SK-N-SH (cell line): ENCODE results near the gene DDX39B. TPM values are rescaled to one million over a fixed set of nuclear protein-coding genes. Genes with fewer than 3 reads are reported as not detected.

Source experiments
- CTCF ChIA-PET: fragments of 300-600, 350-600 bp; formaldehyde crosslinking; extraction: SDS; loops from one replicate; lab custom pipeline; 2021; lab: Yijun Ruan, JAX
- POLR2A ChIA-PET: fragments of 350-600 bp; sonication (Branson Sonifier 250); formaldehyde crosslinking; extraction: SDS; loops from one replicate; lab custom pipeline; 2020; ENCODE audit warnings: antibody characterized with exemption, inconsistent platforms; lab: Yijun Ruan, JAX
- DNase-seq: peaks from one replicate; pipeline ENCODE4 v3.0.0; 2012
- H2AFZ ChIP-seq: fragments of 200-600 bp; sonication (generic); 2 replicates; pipeline ENCODE4 v1.8.1; 2016; ENCODE audit warnings: antibody characterized with exemption, mild to moderate bottlenecking, low read depth
- H3F3A ChIP-seq: fragments of 200-600 bp; sonication (generic); replicated peaks from 2 replicates; pipeline ENCODE3; 2016; ENCODE audit warnings: antibody characterized with exemption, mild to moderate bottlenecking; ENCODE audit not compliant: insufficient read depth
- H3K27ac ChIP-seq, 2 experiments: fragments of 200-500 bp in 1 of 2; fragments of 200-600 bp in 1 of 2; sonication (Bioruptor generic) in 1 of 2; sonication (generic), shearing (Covaris generic) in 1 of 2; 2 replicates each; pipeline versions ENCODE4 v1.5.1 to v1.6.1; 2014 to 2016; ENCODE audit warnings: low read depth in 2 of 2, inconsistent platforms in 1 of 2, low read length in 1 of 2, mild to moderate bottlenecking in 1 of 2, mixed read lengths in 1 of 2
- H3K27me3 ChIP-seq: fragments of 200-600 bp; sonication (generic), shearing (Covaris generic); 2 replicates; pipeline ENCODE4 v1.6.1; 2016; ENCODE audit warnings: mixed run types; ENCODE audit not compliant: insufficient read depth
- H3K36me3 ChIP-seq, 2 experiments: fragments of 200-500 bp in 1 of 2; fragments of 200-600 bp in 1 of 2; sonication (Bioruptor generic) in 1 of 2; sonication (generic) in 1 of 2; replicated peaks in 1 of 2; 2 replicates each; pipeline versions ENCODE3 to v1.5.1; 2014 to 2016; ENCODE audit warnings: low read length in 1 of 2, mild to moderate bottlenecking in 1 of 2; ENCODE audit not compliant: insufficient read depth in 2 of 2, control insufficient read depth in 1 of 2
- H3K4me1 ChIP-seq, 2 experiments: fragments of 200-500 bp in 1 of 2; fragments of 200-600 bp in 1 of 2; sonication (Bioruptor generic) in 1 of 2; sonication (generic), shearing (Covaris generic) in 1 of 2; 2 replicates each; pipeline versions ENCODE4 v1.5.1 to v1.6.1; 2014 to 2016; ENCODE audit warnings: low read depth in 1 of 2, low read length in 1 of 2, mixed run types in 1 of 2; ENCODE audit not compliant: insufficient read depth in 2 of 2, control insufficient read depth in 1 of 2
- H3K4me2 ChIP-seq: fragments of 200-600 bp; sonication (generic), shearing (Covaris generic); 2 replicates; pipeline ENCODE4 v1.6.1; 2017; ENCODE audit warnings: mixed run types
- H3K4me3 ChIP-seq, 2 experiments: fragments of 200-500 bp in 1 of 2; fragments of 200-600 bp in 1 of 2; sonication (Bioruptor generic) in 1 of 2; sonication (generic), shearing (Covaris generic) in 1 of 2; 2 replicates each; pipeline versions ENCODE4 v1.5.1 to v1.8.1; 2014 to 2016; ENCODE audit warnings: low read depth in 2 of 2, inconsistent platforms in 1 of 2, low read length in 1 of 2, mild to moderate bottlenecking in 1 of 2, mixed read lengths in 1 of 2, moderate library complexity in 1 of 2
- H3K79me2 ChIP-seq: fragments of 200-600 bp; sonication (generic); 2 replicates; pipeline ENCODE4 v1.8.1; 2017; ENCODE audit warnings: mild to moderate bottlenecking; ENCODE audit not compliant: insufficient read depth
- H3K9ac ChIP-seq: fragments of 200-600 bp; sonication (generic); 2 replicates; pipeline ENCODE4 v1.6.1; 2017; ENCODE audit warnings: mixed run types
- H3K9me2 ChIP-seq: fragments of 200-600 bp; sonication (generic); 2 replicates; pipeline ENCODE4 v1.6.1; 2017; ENCODE audit warnings: mixed run types
- H3K9me3 ChIP-seq: fragments of 200-600 bp; sonication (generic); 2 replicates; pipeline ENCODE4 v1.6.1; 2017; ENCODE audit warnings: mixed run types, mild to moderate bottlenecking, moderate library complexity
- H4K20me1 ChIP-seq: fragments of 200-600 bp; sonication (generic); 2 replicates; pipeline ENCODE4 v1.6.1; 2017; ENCODE audit warnings: mild to moderate bottlenecking, mixed run types; ENCODE audit not compliant: insufficient read depth
- ELF1 ChIP-seq: IDR thresholded peaks from 2 replicates; pipeline ENCODE4 v1.4.0; 2012
- FOXJ3 ChIP-seq: sonication (generic); formaldehyde crosslinking; IDR thresholded peaks from 2 replicates; pipeline ENCODE4 v1.5.1; 2020; ENCODE audit warnings: mild to moderate bottlenecking, missing genetic modification reagents
- FOXM1 ChIP-seq: IDR thresholded peaks from 2 replicates; pipeline ENCODE4 v1.4.0; 2012; ENCODE audit warnings: low read depth, mild to moderate bottlenecking
- GABPA ChIP-seq: IDR thresholded peaks from 2 replicates; pipeline ENCODE4 v1.4.0; 2012; ENCODE audit warnings: low read depth, mild to moderate bottlenecking
- MEF2A ChIP-seq: IDR thresholded peaks from 2 replicates; pipeline ENCODE4 v1.4.0; 2012; ENCODE audit warnings: low read depth, borderline replicate concordance
- MXI1 ChIP-seq: IDR thresholded peaks from 2 replicates; pipeline ENCODE4 v1.6.1; 2012; ENCODE audit warnings: mild to moderate bottlenecking, low read depth, low read length, improper control_type of control experiment
- NRF1 ChIP-seq: IDR thresholded peaks from 2 replicates; pipeline ENCODE4 v1.6.1; 2012; ENCODE audit warnings: low read depth, mild to moderate bottlenecking, low read length
- RAD21 ChIP-seq: IDR thresholded peaks from 2 replicates; pipeline ENCODE4 v1.6.1; 2012; ENCODE audit warnings: mild to moderate bottlenecking, low read length
- RCOR1 ChIP-seq: fragments of 150-350 bp; IDR thresholded peaks from 2 replicates; pipeline ENCODE4 v1.6.1; 2017; ENCODE audit warnings: antibody characterized with exemption, low read length
- SIN3A ChIP-seq: IDR thresholded peaks from 2 replicates; pipeline ENCODE4 v1.6.1; 2012; ENCODE audit warnings: low read depth, mild to moderate bottlenecking, low read length, moderate library complexity, borderline replicate concordance
- TEAD4 ChIP-seq: IDR thresholded peaks from 2 replicates; pipeline ENCODE4 v1.4.0; 2012; ENCODE audit warnings: mild to moderate bottlenecking, borderline replicate concordance; ENCODE audit not compliant: insufficient read depth
- USF2 ChIP-seq: fragments of 150-350 bp; IDR thresholded peaks from 2 replicates; pipeline ENCODE4 v1.6.1; 2017; ENCODE audit warnings: antibody characterized with exemption, low read length, low read depth, borderline replicate concordance
- WGBS: methylation state at CpG from one replicate; pipeline ENCODE4 v1.1.6; 2017; ENCODE audit warnings: low lambda C conversion rate; 5-methylcytosine and 5-hydroxymethylcytosine counted together
- polyA plus RNA-seq, 3 experiments: library from polyadenylated mRNA; depleted of rRNA; stranded (reverse); fragments of >200 nt; gene quantifications; 2 replicates each; pipeline ENCODE4 v1.2.3, GENCODE V29; 2012
- TF ChIP-seq, protein P1 (sequence below): fragments of 150-350 bp; IDR thresholded peaks from 2 replicates; pipeline ENCODE4 v1.6.1; 2016; ENCODE audit warnings: mild to moderate bottlenecking, low read depth, low read length
- TF ChIP-seq, protein P2 (sequence below): IDR thresholded peaks from 2 replicates; pipeline ENCODE4 v1.4.0; 2012; ENCODE audit warnings: low read depth, borderline replicate concordance
- TF ChIP-seq, protein P3 (sequence below): IDR thresholded peaks from 2 replicates; pipeline ENCODE4; 2012
- TF ChIP-seq, protein P4 (sequence below): IDR thresholded peaks from 2 replicates; pipeline ENCODE4 v1.4.0; 2012; ENCODE audit warnings: low read depth

DDX39B gene
- polyA plus RNA-seq, 1 of the 3 experiments (the other 2 are of a cell fraction), result 502 TPM

- TF ChIP-seq, protein P1, sequence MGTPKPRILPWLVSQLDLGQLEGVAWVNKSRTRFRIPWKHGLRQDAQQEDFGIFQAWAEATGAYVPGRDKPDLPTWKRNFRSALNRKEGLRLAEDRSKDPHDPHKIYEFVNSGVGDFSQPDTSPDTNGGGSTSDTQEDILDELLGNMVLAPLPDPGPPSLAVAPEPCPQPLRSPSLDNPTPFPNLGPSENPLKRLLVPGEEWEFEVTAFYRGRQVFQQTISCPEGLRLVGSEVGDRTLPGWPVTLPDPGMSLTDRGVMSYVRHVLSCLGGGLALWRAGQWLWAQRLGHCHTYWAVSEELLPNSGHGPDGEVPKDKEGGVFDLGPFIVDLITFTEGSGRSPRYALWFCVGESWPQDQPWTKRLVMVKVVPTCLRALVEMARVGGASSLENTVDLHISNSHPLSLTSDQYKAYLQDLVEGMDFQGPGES, result no peak
These were observed 39.1 kb upstream of the DDX39B start (continued) for GRCh38 chr6:31580807-31581433.

GRCh38 chr6:31580438-31580740 lies 38.6 kb upstream of the DDX39B start:
- H3K36me3 ChIP-seq, result no peaks in the 10 kb centered on the region
- H3K27ac ChIP-seq, result no peak overlapping the region
- peak overlapping the region; percentile 88 for H3K9ac ChIP-seq
- no peaks in the 10 kb centered on the region for H4K20me1 ChIP-seq
- peaks cover 0 to 11% of the 10 kb centered on the region in 2 experiments; a peak in 1 of 4 replicates for H3K4me1 ChIP-seq
- H3K4me2 ChIP-seq, result peak overlapping the region; percentile 99
- DNase-seq, result no peak
- peak overlapping the region; percentile 63 to 96 for H3K4me3 ChIP-seq
- POLR2A ChIA-PET, result interaction anchor here (0.6 to 1.2 kb wide), 3 partner anchors 16 to 38 kb away, joined by 3 to 12 read pairs (median 5); partner anchors contain the start of gene DDX39B
- H3K9me2 ChIP-seq, result no peaks in the 10 kb centered on the region
- no peaks in the 10 kb centered on the region for H3F3A ChIP-seq
- CTCF ChIA-PET, result interaction anchor here (0.6 to 17.6 kb wide), 25 partner anchors 9 to 197 kb away, joined by 3 to 312 read pairs (median 5); partner anchors contain the start of genes ATP6V1G2, DDX39B, NCR3 and NFKBIL1
- H3K27me3 ChIP-seq, result no peaks in the 10 kb centered on the region
- 74% methylated on average over 11 of the region's 11 CpGs for WGBS
- H3K79me2 ChIP-seq, result no peaks in the 10 kb centered on the region
- TF ChIP-seq RCOR1, result no peak
- TF ChIP-seq, protein P2, sequence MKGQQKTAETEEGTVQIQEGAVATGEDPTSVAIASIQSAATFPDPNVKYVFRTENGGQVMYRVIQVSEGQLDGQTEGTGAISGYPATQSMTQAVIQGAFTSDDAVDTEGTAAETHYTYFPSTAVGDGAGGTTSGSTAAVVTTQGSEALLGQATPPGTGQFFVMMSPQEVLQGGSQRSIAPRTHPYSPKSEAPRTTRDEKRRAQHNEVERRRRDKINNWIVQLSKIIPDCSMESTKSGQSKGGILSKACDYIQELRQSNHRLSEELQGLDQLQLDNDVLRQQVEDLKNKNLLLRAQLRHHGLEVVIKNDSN, result no peak
- TF ChIP-seq MXI1, result no peak
- TF ChIP-seq, protein P3, sequence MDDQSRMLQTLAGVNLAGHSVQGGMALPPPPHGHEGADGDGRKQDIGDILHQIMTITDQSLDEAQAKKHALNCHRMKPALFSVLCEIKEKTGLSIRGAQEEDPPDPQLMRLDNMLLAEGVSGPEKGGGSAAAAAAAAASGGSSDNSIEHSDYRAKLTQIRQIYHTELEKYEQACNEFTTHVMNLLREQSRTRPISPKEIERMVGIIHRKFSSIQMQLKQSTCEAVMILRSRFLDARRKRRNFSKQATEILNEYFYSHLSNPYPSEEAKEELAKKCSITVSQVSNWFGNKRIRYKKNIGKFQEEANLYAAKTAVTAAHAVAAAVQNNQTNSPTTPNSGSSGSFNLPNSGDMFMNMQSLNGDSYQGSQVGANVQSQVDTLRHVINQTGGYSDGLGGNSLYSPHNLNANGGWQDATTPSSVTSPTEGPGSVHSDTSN, result no peak
- TF ChIP-seq, protein P4, sequence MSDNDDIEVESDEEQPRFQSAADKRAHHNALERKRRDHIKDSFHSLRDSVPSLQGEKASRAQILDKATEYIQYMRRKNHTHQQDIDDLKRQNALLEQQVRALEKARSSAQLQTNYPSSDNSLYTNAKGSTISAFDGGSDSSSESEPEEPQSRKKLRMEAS, result no peak
- TF ChIP-seq MEF2A, result no peak
- no peak for TF ChIP-seq NRF1
- TF ChIP-seq FOXJ3 (CRISPR knock-in tag), result no peak
- no peak for TF ChIP-seq SIN3A
- TF ChIP-seq USF2, result no peak
- no peak for TF ChIP-seq ELF1
- TF ChIP-seq, protein P1, result no peak
- no peak for TF ChIP-seq TEAD4
- TF ChIP-seq GABPA, result no peak
- TF ChIP-seq FOXM1, result no peak
- no peak for TF ChIP-seq RAD21
- no peaks in the 10 kb centered on the region for H3K9me3 ChIP-seq
- H2AFZ ChIP-seq, result peak overlapping the region; percentile 99
